Endodermal cell (in vitro differentiated cells): ENCODE results near the gene PPM1B. TPM values are rescaled to one million over a fixed set of nuclear protein-coding genes. Genes with fewer than 3 reads are reported as not detected.

Experiments
- DNase-seq: peaks from one replicate; pipeline ENCODE4 v3.0.0-alpha.2; 2017
- H3K27ac ChIP-seq: 2 replicates; pipeline ENCODE4 v1.5.1; 2013; ENCODE audit warnings: mild to moderate bottlenecking, low read depth, low read length, moderate library complexity
- H3K27me3 ChIP-seq: 2 replicates; pipeline ENCODE4 v1.6.1; 2013; ENCODE audit warnings: mild to moderate bottlenecking, low read length, moderate library complexity; ENCODE audit not compliant: insufficient read depth, control insufficient read depth, poor library complexity, severe bottlenecking
- H3K36me3 ChIP-seq: 2 replicates; pipeline ENCODE4 v1.7.0; 2013; ENCODE audit warnings: mild to moderate bottlenecking, low read length, moderate library complexity; ENCODE audit not compliant: control insufficient read depth, insufficient read depth
- H3K4me1 ChIP-seq: one replicate; pipeline ENCODE4 v1.7.0; 2013; ENCODE audit warnings: low read length; ENCODE audit not compliant: control insufficient read depth, insufficient read depth
- H3K4me3 ChIP-seq: 2 replicates; pipeline ENCODE4 v1.5.1; 2013; ENCODE audit warnings: mild to moderate bottlenecking, low read length, moderate library complexity
- H3K9ac ChIP-seq: 2 replicates; pipeline ENCODE4 v1.6.1; 2013; ENCODE audit warnings: mild to moderate bottlenecking, low read length, moderate library complexity; ENCODE audit not compliant: poor library complexity, severe bottlenecking; ENCODE audit errors: extremely low read depth
- H3K9me3 ChIP-seq: 2 replicates; pipeline ENCODE4 v1.6.1; 2013; ENCODE audit warnings: mild to moderate bottlenecking, low read length, moderate library complexity; ENCODE audit not compliant: control insufficient read depth
- H3K27ac Mint-ChIP-seq: 2 replicates; pipeline ENCODE4 v1.8.0; 2020; ENCODE audit warnings: mixed read lengths
- H3K27me3 Mint-ChIP-seq: 2 replicates; pipeline ENCODE4 v1.8.0; 2021; ENCODE audit warnings: mild to moderate bottlenecking, mixed read lengths; ENCODE audit not compliant: insufficient read depth
- H3K36me3 Mint-ChIP-seq: 2 replicates; pipeline ENCODE4 v1.8.0; 2020; ENCODE audit warnings: low read depth, mixed read lengths
- H3K4me1 Mint-ChIP-seq: 2 replicates; pipeline ENCODE4 v1.8.0; 2020; ENCODE audit warnings: mixed read lengths
- H3K4me3 Mint-ChIP-seq: 2 replicates; pipeline ENCODE4 v1.8.0; 2020; ENCODE audit warnings: mild to moderate bottlenecking, moderate library complexity, mixed read lengths
- H3K9me3 Mint-ChIP-seq: 2 replicates; pipeline ENCODE4 v1.8.0; 2020; ENCODE audit warnings: mild to moderate bottlenecking, mixed read lengths
- CTCF ChIP-seq: fragments of 200-600 bp; sonication (generic); conservative IDR thresholded peaks from 2 replicates; pipeline ENCODE4 v1.5.0; 2021; ENCODE audit warnings: antibody characterized with exemption, mild to moderate bottlenecking
- WGBS, 2 experiments: methylation state at CpG; one replicate each; pipeline versions ENCODE4 v1.1.5 to v1.1.7; 2013; ENCODE audit warnings: missing lambda C conversion rate in 2 of 2, mixed read lengths in 1 of 2; ENCODE audit not compliant: insufficient coverage in 1 of 2, insufficient read length in 1 of 2; 5-methylcytosine and 5-hydroxymethylcytosine counted together
- total RNA-seq, 2 donors: library from RNA; stranded (reverse); fragmentation: NEBNext Ultra II Directional in 1 of 2; extraction: Animal tissue kit (Norgen Biotek cat#: 25700) in 1 of 2; gene quantifications; 2 replicates in 1 of 2; 3 replicates in 1 of 2; pipeline ENCODE4 v1.2.1, GENCODE V29; 2021

PPM1B gene
- total RNA-seq, 2 donors from 2014 or later: 54.9 to 70.5 TPM

GRCh38 chr2:44275927-44276303 is 107.2 kb downstream of the PPM1B start:
- TF ChIP-seq CTCF: no peak
- no peak overlapping the region for H3K4me3 ChIP-seq

DNA sequence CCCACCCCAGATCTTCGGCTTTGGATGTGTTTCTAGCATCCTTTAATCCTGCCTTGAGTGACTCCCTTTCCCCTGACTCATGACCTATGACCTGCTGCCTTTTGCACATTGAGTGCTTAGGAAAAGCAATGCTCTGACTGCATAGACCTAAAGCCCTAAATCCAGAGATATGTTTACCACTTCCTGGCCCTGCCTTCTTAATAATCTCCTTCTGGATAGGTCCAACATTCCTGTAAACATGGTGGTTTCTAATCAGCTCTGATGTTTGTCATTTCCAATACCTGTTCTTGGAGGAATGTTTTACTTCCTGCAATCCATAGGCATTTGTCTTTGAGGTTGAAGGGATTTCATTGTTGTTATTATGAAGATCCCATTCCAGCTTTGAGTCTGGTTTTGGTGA is 108.9 kb downstream of the PPM1B start:
- Histone ChIP-seq H3K9ac (no peak overlapping the region), H3K27me3 (no peaks in the 10 kb centered on the region), H3K27ac (no peak overlapping the region), H3K4me3 (no peak overlapping the region), H3K36me3 (no peaks in the 10 kb centered on the region), H3K9me3 (no peaks in the 10 kb centered on the region), H3K4me1 (no peaks in the 10 kb centered on the region)
- peaks cover 3% of the 10 kb centered on the region for H3K4me1 Mint-ChIP-seq
- no peak for TF ChIP-seq CTCF
- 92 to 100% methylated on average over 1 of the region's 1 CpG for WGBS, 2 experiments
- no peak for DNase-seq
- no peaks in the 10 kb centered on the region for H3K9me3 Mint-ChIP-seq
- H3K4me3 Mint-ChIP-seq: no peak overlapping the region
- H3K36me3 Mint-ChIP-seq: no peaks in the 10 kb centered on the region
- H3K27ac Mint-ChIP-seq: no peak overlapping the region
- no peaks in the 10 kb centered on the region for H3K27me3 Mint-ChIP-seq

More at GRCh38 chr2:44275927-44276303, 107.2 kb downstream of the PPM1B start:
- DNase-seq: no peak
- Histone ChIP-seq H3K27me3 (no peaks in the 10 kb centered on the region), H3K27ac (no peak overlapping the region), H3K4me1 (no peaks in the 10 kb centered on the region), H3K9me3 (no peaks in the 10 kb centered on the region), H3K9ac (no peak overlapping the region), H3K36me3 (no peaks in the 10 kb centered on the region)
- no peak overlapping the region for H3K4me3 Mint-ChIP-seq
- H3K27me3 Mint-ChIP-seq: no peaks in the 10 kb centered on the region
- no peak overlapping the region for H3K27ac Mint-ChIP-seq
- peaks cover 5% of the 10 kb centered on the region for H3K4me1 Mint-ChIP-seq
- 83 to 100% methylated on average over 2 of the region's 2 CpGs for WGBS, 2 experiments
- no peaks in the 10 kb centered on the region for H3K36me3 Mint-ChIP-seq
- peaks cover 1% of the 10 kb centered on the region for H3K9me3 Mint-ChIP-seq

DNA sequence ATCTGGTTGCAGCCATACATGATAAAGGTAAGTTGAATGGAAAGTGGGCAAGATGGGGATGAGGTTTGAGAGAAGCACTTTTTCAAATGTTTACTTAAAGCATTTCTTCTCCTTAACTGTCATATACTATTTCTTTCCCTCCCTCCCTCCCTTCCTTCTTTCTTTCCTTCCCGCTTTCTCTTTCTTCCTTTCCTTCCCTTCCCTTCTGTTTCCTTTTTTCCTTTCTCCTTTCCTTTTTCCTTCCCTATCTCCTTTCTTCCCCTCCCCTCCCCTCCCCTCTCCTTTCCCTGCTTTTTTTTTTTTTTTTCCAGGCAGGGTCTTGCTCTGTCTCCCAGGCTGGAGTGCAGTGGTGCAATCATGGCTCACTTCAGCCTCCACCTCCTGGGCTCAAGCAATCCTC is 112.2 kb downstream of the PPM1B start:
- DNase-seq: no peak

More for the DNA sequence above, 112.2 kb downstream of the PPM1B start:
- no peak overlapping the region for H3K9ac ChIP-seq
- Mint-ChIP-seq H3K27me3 (no peaks in the 10 kb centered on the region), H3K9me3 (no peaks in the 10 kb centered on the region), H3K4me3 (no peak overlapping the region), H3K4me1 (peaks cover 3% of the 10 kb centered on the region), H3K36me3 (no peaks in the 10 kb centered on the region), H3K27ac (no peak overlapping the region)
- H3K4me1 ChIP-seq: no peaks in the 10 kb centered on the region
- no peaks in the 10 kb centered on the region for H3K27me3 ChIP-seq
- H3K27ac ChIP-seq: no peak overlapping the region
- TF ChIP-seq CTCF: no peak
- no peaks in the 10 kb centered on the region for H3K9me3 ChIP-seq
- H3K4me3 ChIP-seq: no peak overlapping the region
- H3K36me3 ChIP-seq: no peaks in the 10 kb centered on the region
- 94 to 100% methylated on average over 1 of the region's 1 CpG for WGBS, 2 experiments

Other genes starting within 250 kb of the PPM1B start
- gene LRPPRC, start 172.9 kb upstream of the PPM1B start, total RNA-seq: 100 to 1,000 TPM; 117 to 135 TPM
- gene SLC3A1, start 106.6 kb downstream of the PPM1B start, total RNA-seq: under 1 TPM; 0.18 to 0.24 TPM
- gene PREPL, start 192.6 kb downstream of the PPM1B start, total RNA-seq: 10 to 100 TPM; 28.9 to 42.3 TPM
- 10 to 100 TPM; 31.4 to 57.5 TPM for gene CAMKMT, start 193.1 kb downstream of the PPM1B start, total RNA-seq